B cell (primary cell): ENCODE data around the gene PHF23. TPM values are rescaled to one million over a fixed set of nuclear protein-coding genes. Genes with fewer than 3 reads are reported as not detected.

Experiments
- ATAC-seq: fragments of 200-7000 bp; cut with Tn5 transposase; one replicate; pipeline ENCODE4 v1.10.0; 2021; ENCODE audit warnings: low read depth, mild to moderate bottlenecking, moderate number of reproducible peaks, moderate library complexity
- CTCF ChIA-PET: fragments of 350-600 bp; sonication (Branson Sonifier 250); formaldehyde crosslinking; loops from one replicate; lab custom pipeline; 2021; ENCODE audit warnings: antibody characterized with exemption, inconsistent platforms; lab: Charles Lee
- POLR2A ChIA-PET: fragments of 350-600 bp; sonication (Branson Sonifier 250); formaldehyde crosslinking; loops from one replicate; lab custom pipeline; 2021; ENCODE audit warnings: antibody characterized with exemption; lab: Charles Lee
- DNase-seq: peaks from one replicate; pipeline ENCODE4 v3.0.0; 2013
- H2AFZ ChIP-seq: 2 replicates; pipeline ENCODE4 v1.6.1; 2012; ENCODE audit warnings: mild to moderate bottlenecking, low read depth, low read length; ENCODE audit not compliant: insufficient read depth, poor library complexity, severe bottlenecking
- H3K27ac ChIP-seq, 2 donors: 1 replicate in 1 of 2; 2 replicates in 1 of 2; pipeline ENCODE4 v1.5.1; 2012 to 2013; ENCODE audit warnings: low read length in 2 of 2, mild to moderate bottlenecking in 2 of 2, moderate library complexity in 1 of 2
- H3K27me3 ChIP-seq, 4 experiments: fragments of 200-600 bp in 1 of 4; sonication (generic) in 1 of 4; replicated peaks in 1 of 4; 1 replicate in 2 of 4; 2 replicates in 2 of 4; pipeline versions ENCODE4 v1.6.1 to v1.7.0; 2013 to 2016; ENCODE audit warnings: low read length in 3 of 4, mild to moderate bottlenecking in 2 of 4, mixed read lengths in 1 of 4, moderate library complexity in 1 of 4; ENCODE audit not compliant: insufficient read depth in 4 of 4, control insufficient read depth in 3 of 4; ENCODE audit errors: control extremely low read depth in 1 of 4
- H3K36me3 ChIP-seq, 2 experiments: replicated peaks in 1 of 2; 1 replicate in 1 of 2; 2 replicates in 1 of 2; pipeline versions ENCODE4 v1.6.1 to v1.7.1; 2013; ENCODE audit warnings: low read length in 1 of 2; ENCODE audit not compliant: insufficient read depth in 2 of 2, control insufficient read depth in 1 of 2; ENCODE audit errors: control extremely low read depth in 1 of 2, extremely low read depth in 1 of 2
- H3K4me1 ChIP-seq, 2 donors: fragments of 200-600 bp in 1 of 2; sonication (generic) in 1 of 2; 1 replicate in 1 of 2; 2 replicates in 1 of 2; pipeline versions ENCODE4 v1.5.1 to v1.6.1; 2013 to 2017; ENCODE audit warnings: low read length in 2 of 2; ENCODE audit not compliant: control insufficient read depth in 2 of 2, insufficient read depth in 2 of 2
- H3K4me2 ChIP-seq: replicated peaks from 2 replicates; pipeline ENCODE3; 2012; ENCODE audit warnings: mild to moderate bottlenecking, low read depth, low read length; ENCODE audit not compliant: poor library complexity, severe bottlenecking
- H3K4me3 ChIP-seq, 5 experiments: fragments of 200-600 bp in 1 of 5; sonication (generic) in 1 of 5; 1 replicate in 3 of 5; 2 replicates in 2 of 5; pipeline versions ENCODE4 v1.5.1 to v1.7.0; 2011 to 2016; ENCODE audit warnings: low read length in 4 of 5, mild to moderate bottlenecking in 4 of 5, low read depth in 2 of 5, control low read depth in 1 of 5, moderate library complexity in 1 of 5; ENCODE audit not compliant: insufficient read depth in 1 of 5; ENCODE audit errors: control extremely low read depth in 1 of 5, extremely low read depth in 1 of 5
- H3K79me2 ChIP-seq: fragments of 200-600 bp; sonication (generic); one replicate; pipeline ENCODE4 v1.6.0; 2016; ENCODE audit warnings: low read length; ENCODE audit not compliant: control insufficient read depth, insufficient read depth
- H3K9ac ChIP-seq: fragments of 200-600 bp; sonication (generic); 2 replicates; pipeline ENCODE4 v1.6.1; 2017; ENCODE audit warnings: mild to moderate bottlenecking, low read length, moderate library complexity
- H3K9me3 ChIP-seq, 3 donors: one replicate each; pipeline versions ENCODE4 v1.6.1 to v1.7.1; 2013; ENCODE audit warnings: low read length in 2 of 3; ENCODE audit not compliant: control insufficient read depth in 2 of 3, insufficient read depth in 1 of 3; ENCODE audit errors: control extremely low read depth in 1 of 3
- H4K20me1 ChIP-seq: 2 replicates; pipeline ENCODE4 v1.6.0; 2012; ENCODE audit warnings: mild to moderate bottlenecking, low read length; ENCODE audit not compliant: insufficient read depth, control insufficient read depth, poor library complexity, severe bottlenecking
- H3K27ac Mint-ChIP-seq: one replicate; pipeline ENCODE4 v1.8.0; 2021; ENCODE audit warnings: mixed read lengths
- H3K27me3 Mint-ChIP-seq: one replicate; pipeline ENCODE4 v1.8.0; 2021; ENCODE audit warnings: mixed read lengths
- H3K4me1 Mint-ChIP-seq: one replicate; pipeline ENCODE4 v1.8.0; 2021; ENCODE audit warnings: mixed read lengths
- H3K4me3 Mint-ChIP-seq: one replicate; pipeline ENCODE4 v1.8.0; 2021; ENCODE audit warnings: mixed read lengths
- H3K9me3 Mint-ChIP-seq: one replicate; pipeline ENCODE4 v1.8.0; 2022; ENCODE audit warnings: mixed read lengths; ENCODE audit not compliant: insufficient read depth
- CTCF ChIP-seq: fragments of 200-600 bp; IDR thresholded peaks from one replicate; pipeline ENCODE4 v1.8.0; 2022; ENCODE audit warnings: antibody characterized with exemption, mild to moderate bottlenecking
- EZH2 ChIP-seq: IDR thresholded peaks from 2 replicates; pipeline ENCODE4 v1.6.1; 2012; ENCODE audit warnings: borderline replicate concordance, low read depth, mild to moderate bottlenecking, moderate library complexity, low read length; ENCODE audit not compliant: insufficient read depth, poor library complexity, severe bottlenecking
- WGBS: methylation state at CpG from one replicate; pipeline ENCODE4 v1.1.5; 2013; ENCODE audit warnings: missing lambda C conversion rate; ENCODE audit not compliant: insufficient coverage; 5-methylcytosine and 5-hydroxymethylcytosine counted together
- intact Hi-C: fragments of 100-400 bp; cut with micrococcal nuclease; formaldehyde crosslinking; loops from one replicate; pipeline ENCODE4 v1.10.0; 2022
- polyA plus RNA-seq: library from polyadenylated mRNA; depleted of rRNA; stranded (reverse); fragments of >200 nt; gene quantifications from 2 replicates; pipeline ENCODE4 v1.2.3, GENCODE V29; 2012
- total RNA-seq, 2 donors: library from RNA; stranded (reverse); fragments of 120-200 nt in 1 of 2; gene quantifications; 1 replicate in 1 of 2; 2 replicates in 1 of 2; pipeline versions ENCODE4 v1.2.3 to v1.2.4, GENCODE V29; 2013 to 2022

Gene PHF23
- total and polyA plus RNA-seq, 2 donors (not counting 1 experiment from before 2014, with no cell fraction given): 17.6 to 42.3 TPM

- ChIA-PET CTCF (interaction anchor here (0.7 to 10.9 kb wide), 6 partner anchors 15 to 237 kb away, joined by 3 to 115 read pairs (median 6); partner anchors contain the start of genes ACADVL and DLG4), POLR2A (interaction anchor here (1.8 kb wide), 1 partner anchor 14 kb away, joined by 3 read pairs; no protein-coding TSS in a partner anchor)
- peaks cover 20 to 31% of the 10 kb centered on the region in 2 donors for H3K4me1 ChIP-seq
- H2AFZ ChIP-seq: no peak overlapping the region
- H3K9me3 ChIP-seq: peaks cover 0 to 18% (median 0%) of the 10 kb centered on the region in 3 donors
- peak overlapping the region; percentile 98 for H3K4me2 ChIP-seq
- no peak overlapping the region for H3K4me3 ChIP-seq
- WGBS: 74% methylated on average over 5 of the region's 6 CpGs
- peaks cover 0 to 53% (median 13%) of the 10 kb centered on the region in 4 experiments for H3K27me3 ChIP-seq
- Mint-ChIP-seq H3K4me1 (peaks cover 20% of the 10 kb centered on the region), H3K9me3 (no peaks in the 10 kb centered on the region), H3K27me3 (peaks cover 30% of the 10 kb centered on the region), H3K27ac (no peak overlapping the region), H3K4me3 (peak overlapping the region; percentile 35)
- TF ChIP-seq CTCF (no peak), EZH2 (no peak)
- H3K36me3 ChIP-seq: no peaks in the 10 kb centered on the region
- no peaks in the 10 kb centered on the region for H3K79me2 ChIP-seq
- no peaks in the 10 kb centered on the region for H4K20me1 ChIP-seq
- DNase-seq: no peak
- no peak overlapping the region for H3K27ac ChIP-seq
- intact Hi-C loops: no loop called here
- ATAC-seq: no peak
- no peak overlapping the region for H3K9ac ChIP-seq
Measured at GRCh38 chr17:7282752-7283321, 43.6 kb upstream of the PHF23 start.
